Upper lobe of left lung (tissue), 6 donors: ENCODE measurements around the gene SLC26A3. TPM values are rescaled to one million over a fixed set of nuclear protein-coding genes. Genes with fewer than 3 reads are reported as not detected.

Experiments
- ATAC-seq, 2 donors: fragments of 200-7000 bp; cut with Tn5 transposase; one replicate each; pipeline ENCODE4 v1.9.1; 2022; ENCODE audit warnings: mild to moderate bottlenecking in 2 of 2, moderate library complexity in 2 of 2; ENCODE audit not compliant: low FRiP score in 2 of 2
- DNase-seq, 2 donors: peaks; one replicate each; pipeline ENCODE4 v3.0.0-alpha.2; 2019 to 2020
- H3K27ac ChIP-seq, 4 donors: fragments of 200-600 bp; sonication (generic); one replicate each; pipeline ENCODE4 v1.5.1; 2016 to 2019
- H3K27me3 ChIP-seq, 4 donors: fragments of 200-600 bp; sonication (generic); one replicate each; pipeline ENCODE4 v1.5.1; 2017 to 2019
- H3K36me3 ChIP-seq, 4 donors: fragments of 200-600 bp; sonication (generic); one replicate each; pipeline ENCODE4 v1.5.1; 2016 to 2019
- H3K4me1 ChIP-seq, 4 donors: fragments of 200-600 bp; sonication (generic); one replicate each; pipeline ENCODE4 v1.5.1; 2018 to 2019
- H3K4me3 ChIP-seq, 4 donors: fragments of 200-600 bp; sonication (generic); one replicate each; pipeline ENCODE4 v1.5.1; 2017 to 2019; ENCODE audit warnings: mild to moderate bottlenecking in 2 of 4, moderate library complexity in 1 of 4
- H3K9me3 ChIP-seq, 4 donors: fragments of 200-600 bp; sonication (generic); one replicate each; pipeline ENCODE4 v1.5.1; 2018 to 2019
- CTCF ChIP-seq, 6 experiments: fragments of 450-650 bp in 4 of 6; fragments of 200-600 bp in 2 of 6; sonication (generic) in 2 of 6; IDR thresholded peaks; one replicate each; pipeline ENCODE4 v1.5.1; 2016 to 2019; ENCODE audit warnings: antibody characterized with exemption in 6 of 6
- EP300 ChIP-seq, 4 donors: sonication (generic); formaldehyde crosslinking; IDR thresholded peaks; one replicate each; pipeline ENCODE4 v1.5.1; 2017; ENCODE audit warnings: antibody characterized with exemption in 4 of 4, control low read depth in 2 of 4
- POLR2A ChIP-seq, 4 donors: fragments of 450-650 bp; IDR thresholded peaks; one replicate each; pipeline ENCODE4 v1.5.1; 2016 to 2017; ENCODE audit warnings: antibody characterized with exemption in 4 of 4, mild to moderate bottlenecking in 2 of 4
- POLR2AphosphoS5 ChIP-seq, 2 donors: sonication (generic); formaldehyde crosslinking; IDR thresholded peaks; one replicate each; pipeline ENCODE4 v1.5.1; 2017; ENCODE audit warnings: antibody characterized with exemption in 2 of 2
- WGBS, 2 donors: methylation state at CpG; one replicate each; pipeline ENCODE4 v1.1.5; 2017 to 2018; 5-methylcytosine and 5-hydroxymethylcytosine counted together
- total RNA-seq, 6 donors: library from RNA; depleted of rRNA in 4 of 6; stranded (reverse); fragments of >200 nt in 4 of 6; gene quantifications; one replicate each; pipeline versions ENCODE4 v1.1.0 to v1.2.1, GENCODE V29; 2016 to 2021
- donor health status: DM: no; HTN: no; CAD: no; lungs with moderate emphysema.
- donor health status: DM: no; HTN: yes; CAD: no; lungs with severe emphysema.

Gene SLC26A3
- total RNA-seq, 6 donors from 2014 or later = 0.43 to 5.4 (median 0.67) TPM; not detected in 3

DNA sequence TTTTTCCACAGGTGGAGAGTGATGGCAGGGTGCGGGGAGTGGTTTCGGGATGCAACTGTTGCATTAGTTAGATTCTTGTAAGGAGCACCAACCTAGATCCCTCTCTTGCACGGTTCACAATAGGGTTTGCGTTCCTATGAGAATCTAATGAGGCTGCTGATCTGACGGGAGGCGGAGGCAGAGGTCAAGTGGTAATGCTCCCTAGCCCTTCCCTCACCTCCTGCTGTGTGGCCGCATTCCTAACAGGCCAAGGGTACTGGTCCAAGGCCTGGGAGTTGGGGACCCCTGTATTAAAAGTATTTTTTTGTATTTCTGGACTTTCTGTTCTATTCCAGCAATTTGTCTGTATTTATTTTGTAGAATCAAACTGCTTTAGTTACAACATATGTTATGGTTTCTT lies 51.9 kb downstream of the SLC26A3 start:
- TF ChIP-seq POLR2AphosphoS5 (IDR thresholded peaks at IDR 0.05) = no peak
- no peak for TF ChIP-seq CTCF (IDR thresholded peaks at IDR 0.05)
- TF ChIP-seq POLR2A (IDR thresholded peaks at IDR 0.05) = no peak
- no peak for TF ChIP-seq EP300 (IDR thresholded peaks at IDR 0.05)
- Histone ChIP-seq H3K27ac (no peak overlapping the region), H3K4me1 (peaks cover 6 to 18% (median 13%) of the 10 kb centered on the region in 4 donors), H3K27me3 (no peaks in the 10 kb centered on the region), H3K9me3 (no peaks in the 10 kb centered on the region), H3K36me3 (peaks cover 14 to 75% (median 44%) of the 10 kb centered on the region in 4 donors), H3K4me3 (no peak overlapping the region)
- WGBS, 2 donors = 95 to 99% methylated on average over 7 of the region's 7 CpGs
- ATAC-seq (no peak), DNase-seq (no peak)

DNA sequence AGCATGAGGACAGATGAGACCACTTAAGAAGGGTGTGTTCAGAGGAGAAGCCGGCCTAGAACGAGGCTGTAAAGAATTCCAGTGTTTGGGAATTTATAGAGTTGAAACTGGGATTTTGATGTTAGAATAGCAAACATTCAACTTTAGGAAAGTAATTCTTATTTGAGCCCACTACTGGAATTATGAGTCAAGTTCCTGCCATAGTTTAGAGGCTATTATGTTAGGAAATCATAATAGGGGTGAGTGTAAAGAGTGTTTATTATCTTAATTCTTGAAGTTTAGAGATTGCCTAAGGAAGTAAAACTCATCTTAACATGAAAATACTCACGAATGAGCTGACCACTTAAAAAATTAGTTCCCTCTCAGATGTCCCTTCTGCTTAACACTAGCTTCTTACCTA lies 57.0 kb downstream of the SLC26A3 start:
- 45 to 52% methylated on average over 3 of the region's 3 CpGs for WGBS, 2 donors
- TF ChIP-seq EP300 (IDR thresholded peaks at IDR 0.05) = no peak
- no peak for TF ChIP-seq CTCF (IDR thresholded peaks at IDR 0.05)
- no peak for TF ChIP-seq POLR2A (IDR thresholded peaks at IDR 0.05)
- no peak for TF ChIP-seq POLR2AphosphoS5 (IDR thresholded peaks at IDR 0.05)
- Histone ChIP-seq H3K4me1 (peaks cover 25 to 45% (median 33%) of the 10 kb centered on the region in 4 donors), H3K27me3 (no peaks in the 10 kb centered on the region), H3K4me3 (no peak overlapping the region), H3K36me3 (peaks cover 0 to 24% (median 14%) of the 10 kb centered on the region in 4 donors), H3K9me3 (no peaks in the 10 kb centered on the region), H3K27ac (no peak overlapping the region)
- ATAC-seq = no peak
- no peak for DNase-seq

GRCh38 chr7:107744345-107744750 lies 58.7 kb downstream of the SLC26A3 start:
- TF ChIP-seq CTCF (IDR thresholded peaks at IDR 0.05) (no peak), POLR2A (IDR thresholded peaks at IDR 0.05) (no peak)
- peak overlapping the region; percentile 61 to 86 (median 75) for H3K4me3 ChIP-seq
- no peak for DNase-seq
- peak overlapping the region; percentile 93 to 99 (median 96) for H3K27ac ChIP-seq
- 0 to 3% methylated on average over 13 to 22 of the region's 22 CpGs for WGBS, 2 donors
- H3K27me3 ChIP-seq = no peaks in the 10 kb centered on the region
- no peaks in the 10 kb centered on the region for H3K9me3 ChIP-seq
- peak; percentile 63 to 76 for ATAC-seq
- peaks cover 25 to 45% (median 33%) of the 10 kb centered on the region in 4 donors for H3K4me1 ChIP-seq
- peaks cover 0 to 7% (median 2%) of the 10 kb centered on the region in 4 donors for H3K36me3 ChIP-seq

- H3K4me1 ChIP-seq = peaks cover 25 to 45% (median 31%) of the 10 kb centered on the region in 4 donors
- peak within 1 kb of the TSS; percentile 93 to 99 (median 96) for H3K27ac ChIP-seq
- peaks cover 0 to 1% (median 0%) of the 10 kb centered on the region in 4 donors for H3K36me3 ChIP-seq
- H3K9me3 ChIP-seq = no peaks in the 10 kb centered on the region
- WGBS, 2 donors = 0% methylated on average over 28 to 56 of the region's 56 CpGs
- H3K27me3 ChIP-seq = no peaks in the 10 kb centered on the region
- H3K4me3 ChIP-seq = peak within 1 kb of the TSS; percentile 61 to 86 (median 75)
- ATAC-seq = peak; percentile 99
- TF ChIP-seq EP300 (IDR thresholded peaks at IDR 0.05) (peak in 1 of 4 donors; percentile 41), POLR2A (IDR thresholded peaks at IDR 0.05) (peak in 3 of 4 donors; percentile 39 to 81 (median 75)), CTCF (IDR thresholded peaks at IDR 0.05) (peak; percentile 59 to 83 (median 72)), POLR2AphosphoS5 (IDR thresholded peaks at IDR 0.05) (peak; percentile 82 to 89)
- peak; percentile 97 to 98 for DNase-seq
Measured at GRCh38 chr7:107743567-107744344, 59.3 kb downstream of the SLC26A3 start, which contains the start of gene CBLL1. TSS of gene CBLL1 (plus strand) at chr7:107744142. CDS start at chr7:107744164, 22 bp downstream.
